HCT116 (cell line): ENCODE measurements around the gene DHH. TPM values are rescaled to one million over a fixed set of nuclear protein-coding genes. Genes with fewer than 3 reads are reported as not detected.
A peak's percentile ranks its signal among the peaks of the same experiment; 100 is the strongest.

ENCODE experiments used
- ATAC-seq: fragments of 200-7000 bp; cut with Tn5 transposase; 2 replicates; pipeline ENCODE4 v1.9.1; 2020; ENCODE audit warnings: mild to moderate bottlenecking, moderate library complexity
- BruUV-seq: library from RNA; stranded (reverse); fragments of 400-500 nt; replicated peaks from 2 replicates; lab custom pipeline; 2021; lab: Mats Ljungman, UMichigan
- CTCF ChIA-PET: fragments of 300-600 bp; sonication (Branson Sonifier 250); formaldehyde crosslinking; loops from one replicate; lab custom pipeline; 2021; ENCODE audit warnings: antibody characterized with exemption; lab: Charles Lee
- POLR2A ChIA-PET: fragments of 300-600, 350-600 bp; sonication (Branson Sonifier 250); formaldehyde crosslinking; loops from one replicate; lab custom pipeline; 2021; ENCODE audit warnings: antibody characterized with exemption; lab: Charles Lee
- RAD21 ChIA-PET, 2 experiments: fragments of 300-600 bp; sonication (Branson Sonifier 250); formaldehyde crosslinking; loops; one replicate each; lab custom pipeline; 2023; ENCODE audit warnings: low total read pairs in 2 of 2; ENCODE audit not compliant: uncharacterized antibody in 2 of 2, unreplicated experiment in 2 of 2, low non-redundant PET in 1 of 2; lab: Charles Lee
- DNase-seq: peaks from one replicate; pipeline ENCODE4 v3.0.0-alpha.2; 2010; ENCODE audit warnings: low read depth, low spot score
- H2AFZ ChIP-seq: fragments of 200-600 bp; shearing (Covaris generic), sonication (generic); 2 replicates; pipeline ENCODE4 v1.6.1; 2017; ENCODE audit warnings: low read depth, mixed run types, mixed read lengths, antibody characterized with exemption, low read length; ENCODE audit not compliant: poor library complexity, severe bottlenecking
- H3K27ac ChIP-seq: 2 replicates; pipeline ENCODE4 v1.5.1; 2012; ENCODE audit warnings: low read depth, low read length
- H3K27me3 ChIP-seq: fragments of 200-600 bp; sonication (generic); 2 replicates; pipeline ENCODE4 v1.6.1; 2016; ENCODE audit warnings: mixed run types, low read length, mixed read lengths; ENCODE audit not compliant: insufficient read depth
- H3K36me3 ChIP-seq, 2 experiments: fragments of 200-500 bp in 1 of 2; fragments of 200-600 bp in 1 of 2; sonication (Bioruptor generic) in 1 of 2; sonication (generic) in 1 of 2; 2 replicates each; pipeline versions ENCODE4 v1.5.1 to v1.6.1; 2014 to 2016; ENCODE audit warnings: low read length in 2 of 2, inconsistent platforms in 1 of 2, mixed read lengths in 1 of 2, mixed run types in 1 of 2; ENCODE audit not compliant: insufficient read depth in 2 of 2, control insufficient read depth in 1 of 2
- H3K4me1 ChIP-seq, 2 experiments: fragments of 200-600 bp in 1 of 2; sonication (generic) in 1 of 2; 2 replicates each; pipeline versions ENCODE4 v1.5.1 to v1.6.1; 2012 to 2017; ENCODE audit warnings: low read length in 2 of 2, inconsistent platforms in 1 of 2, mild to moderate bottlenecking in 1 of 2, mixed read lengths in 1 of 2, mixed run types in 1 of 2, moderate library complexity in 1 of 2; ENCODE audit not compliant: insufficient read depth in 2 of 2, control insufficient read depth in 1 of 2
- H3K4me2 ChIP-seq: fragments of 200-600 bp; sonication (generic); 2 replicates; pipeline ENCODE4 v1.6.1; 2017; ENCODE audit warnings: mixed run types, low read length, mixed read lengths
- H3K4me3 ChIP-seq, 2 experiments: fragments of 200-600 bp in 1 of 2; sonication (generic) in 1 of 2; replicated peaks in 1 of 2; 2 replicates each; pipeline ENCODE4 v1.5.1; 2011 to 2016; ENCODE audit warnings: low read length in 2 of 2, control low read depth in 1 of 2, low read depth in 1 of 2, mild to moderate bottlenecking in 1 of 2, mixed read lengths in 1 of 2, mixed run types in 1 of 2
- H3K79me2 ChIP-seq: fragments of 200-600 bp; sonication (generic); 2 replicates; pipeline ENCODE4 v1.6.1; 2017; ENCODE audit warnings: mild to moderate bottlenecking, mixed run types, low read length, moderate library complexity, mixed read lengths; ENCODE audit not compliant: insufficient read depth
- H3K9ac ChIP-seq: fragments of 200-600 bp; sonication (generic); 2 replicates; pipeline ENCODE4 v1.6.1; 2016; ENCODE audit warnings: low read length, mixed read lengths
- H3K9me2 ChIP-seq: fragments of 200-600 bp; sonication (generic), shearing (Covaris generic); 2 replicates; pipeline ENCODE4 v1.6.1; 2017; ENCODE audit warnings: mixed run types, mild to moderate bottlenecking, moderate library complexity; ENCODE audit not compliant: insufficient read depth
- H3K9me3 ChIP-seq, 2 experiments: fragments of 200-500 bp in 1 of 2; fragments of 200-600 bp in 1 of 2; sonication (Bioruptor generic) in 1 of 2; sonication (generic) in 1 of 2; 2 replicates each; pipeline ENCODE4 v1.6.1; 2014 to 2017; ENCODE audit warnings: low read length in 2 of 2, mixed read lengths in 2 of 2, inconsistent platforms in 1 of 2, low read depth in 1 of 2, mild to moderate bottlenecking in 1 of 2, mixed run types in 1 of 2, moderate library complexity in 1 of 2; ENCODE audit not compliant: control insufficient read depth in 1 of 2, insufficient read depth in 1 of 2
- H4K20me1 ChIP-seq: fragments of 200-600 bp; sonication (generic), shearing (Covaris generic); 2 replicates; pipeline ENCODE4 v1.6.1; 2017; ENCODE audit warnings: mixed run types, mild to moderate bottlenecking, moderate library complexity; ENCODE audit not compliant: insufficient read depth
- ATF3 ChIP-seq: IDR thresholded peaks from 2 replicates; pipeline ENCODE4 v1.6.1; 2012
- EGR1 ChIP-seq: IDR thresholded peaks from 2 replicates; pipeline ENCODE4 v1.6.1; 2012; ENCODE audit warnings: low read depth
- FOSL1 ChIP-seq: IDR thresholded peaks from 2 replicates; pipeline ENCODE4 v1.6.1; 2012; ENCODE audit warnings: low read depth
- POLR2A ChIP-seq: IDR thresholded peaks from 2 replicates; pipeline ENCODE4 v1.7.0; 2011; ENCODE audit warnings: borderline replicate concordance; ENCODE audit not compliant: insufficient read depth, insufficient read length; ENCODE audit errors: extremely low read depth
- POLR2AphosphoS5 ChIP-seq: IDR thresholded peaks from 2 replicates; pipeline ENCODE4 v1.6.1; 2011; ENCODE audit warnings: mild to moderate bottlenecking, low read depth, low read length, moderate library complexity
- intact Hi-C: fragments of 100-400 bp; cut with micrococcal nuclease; formaldehyde crosslinking; loops from 2 replicates; pipeline ENCODE4 v1.10.0; 2022
- total RNA-seq: library from RNA; stranded (reverse); gene quantifications from one replicate; pipeline ENCODE4 v1.2.1, GENCODE V29; 2021; ENCODE audit not compliant: unreplicated experiment
- TF ChIP-seq, protein P1 (sequence below): IDR thresholded peaks from 2 replicates; pipeline ENCODE4 v1.6.1; 2011; ENCODE audit warnings: mild to moderate bottlenecking, low read length, moderate library complexity; ENCODE audit not compliant: insufficient replicate concordance; ENCODE audit errors: extremely low read depth

The DHH gene
- total RNA-seq, 1 experiment from 2014 or later: 0.22 TPM

- no peak for TF ChIP-seq ATF3
- TF ChIP-seq POLR2AphosphoS5: no peak
These were observed 35.6 kb downstream of the DHH start (continued) for GRCh38 chr12:49059045-49059298.

DNA sequence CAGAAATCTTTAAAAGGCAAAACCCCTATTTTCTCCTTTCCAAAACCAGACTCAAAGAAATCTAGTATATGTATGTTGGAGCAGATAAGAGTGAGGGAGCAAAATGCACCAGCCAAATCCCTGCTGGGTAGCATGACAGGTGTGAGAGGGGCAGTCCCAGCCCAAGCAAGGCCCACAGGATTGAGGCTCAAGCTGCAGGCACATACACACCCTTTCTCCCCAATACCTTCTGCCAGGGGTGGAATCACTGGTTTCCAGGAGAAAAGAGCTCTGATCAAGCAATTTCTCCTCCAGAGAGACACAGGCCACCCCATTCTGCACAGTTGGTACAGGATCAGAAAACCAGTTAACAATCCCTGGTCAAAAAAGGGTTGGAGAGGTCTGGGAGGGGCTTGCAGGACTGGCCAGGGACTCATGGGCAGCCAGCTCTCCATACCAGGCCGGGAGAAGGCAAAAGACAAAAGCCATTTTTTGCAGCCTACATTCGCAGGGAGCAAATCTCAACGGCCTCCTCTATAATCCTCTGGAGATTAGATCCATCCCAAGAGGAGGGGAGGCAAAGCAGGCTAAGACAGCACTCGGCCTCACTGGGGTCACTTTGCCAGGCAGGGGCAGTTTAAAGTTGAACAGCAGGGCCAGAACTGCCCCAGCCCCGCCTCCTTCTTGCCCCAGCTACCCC lies 36.1 kb downstream of the DHH start:
- H3K9me3 ChIP-seq: no peaks in the 10 kb centered on the region
- H3K27ac ChIP-seq: peak overlapping the region; percentile 89; the same call in 1 of the 2 replicates
- H4K20me1 ChIP-seq: no peaks in the 10 kb centered on the region
- no peak overlapping the region for H2AFZ ChIP-seq
- RAD21 ChIA-PET: interaction anchor here in 1 of 2 experiments (1.0 kb wide), 1 partner anchor 69 kb away, joined by 3 read pairs; no protein-coding TSS in a partner anchor
- peaks cover 77% of the 10 kb centered on the region for H3K79me2 ChIP-seq
- ATAC-seq: no peak
- no peaks in the 10 kb centered on the region for H3K27me3 ChIP-seq
- H3K4me1 ChIP-seq: peaks cover 17 to 40% of the 10 kb centered on the region in 2 experiments
- POLR2A ChIA-PET: interaction anchor here (0.6 kb wide), 1 partner anchor 15 kb away, joined by 4 read pairs; no protein-coding TSS in a partner anchor
- no peak for DNase-seq
- CTCF ChIA-PET: interaction anchor here (0.8 to 1.2 kb wide), 3 partner anchors 30 to 177 kb away, joined by 3 read pairs; no protein-coding TSS in a partner anchor
- no TSS peak for BruUV-seq
- peaks cover 11 to 14% of the 10 kb centered on the region in 2 experiments; a peak in 2 of 4 replicates for H3K36me3 ChIP-seq
- intact Hi-C loops: no loop called here
- no peaks in the 10 kb centered on the region for H3K9me2 ChIP-seq
- peak overlapping the region; percentile 97 for H3K9ac ChIP-seq
- H3K4me3 ChIP-seq: peak overlapping the region; percentile 76 to 92
- H3K4me2 ChIP-seq: peak overlapping the region; percentile 97
- TF ChIP-seq POLR2A (no peak), EGR1 (no peak), FOSL1 (no peak)
- TF ChIP-seq, protein P1, sequence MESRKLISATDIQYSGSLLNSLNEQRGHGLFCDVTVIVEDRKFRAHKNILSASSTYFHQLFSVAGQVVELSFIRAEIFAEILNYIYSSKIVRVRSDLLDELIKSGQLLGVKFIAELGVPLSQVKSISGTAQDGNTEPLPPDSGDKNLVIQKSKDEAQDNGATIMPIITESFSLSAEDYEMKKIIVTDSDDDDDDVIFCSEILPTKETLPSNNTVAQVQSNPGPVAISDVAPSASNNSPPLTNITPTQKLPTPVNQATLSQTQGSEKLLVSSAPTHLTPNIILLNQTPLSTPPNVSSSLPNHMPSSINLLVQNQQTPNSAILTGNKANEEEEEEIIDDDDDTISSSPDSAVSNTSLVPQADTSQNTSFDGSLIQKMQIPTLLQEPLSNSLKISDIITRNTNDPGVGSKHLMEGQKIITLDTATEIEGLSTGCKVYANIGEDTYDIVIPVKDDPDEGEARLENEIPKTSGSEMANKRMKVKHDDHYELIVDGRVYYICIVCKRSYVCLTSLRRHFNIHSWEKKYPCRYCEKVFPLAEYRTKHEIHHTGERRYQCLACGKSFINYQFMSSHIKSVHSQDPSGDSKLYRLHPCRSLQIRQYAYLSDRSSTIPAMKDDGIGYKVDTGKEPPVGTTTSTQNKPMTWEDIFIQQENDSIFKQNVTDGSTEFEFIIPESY: no peak
